Kidney capillary endothelial cell (primary cell): ENCODE measurements around the gene MAP3K14.

Source experiments
- DNase-seq: peaks from one replicate; pipeline ENCODE4 v3.0.0-alpha.2; 2018; ENCODE audit warnings: low spot score

Gene MAP3K14

DNA sequence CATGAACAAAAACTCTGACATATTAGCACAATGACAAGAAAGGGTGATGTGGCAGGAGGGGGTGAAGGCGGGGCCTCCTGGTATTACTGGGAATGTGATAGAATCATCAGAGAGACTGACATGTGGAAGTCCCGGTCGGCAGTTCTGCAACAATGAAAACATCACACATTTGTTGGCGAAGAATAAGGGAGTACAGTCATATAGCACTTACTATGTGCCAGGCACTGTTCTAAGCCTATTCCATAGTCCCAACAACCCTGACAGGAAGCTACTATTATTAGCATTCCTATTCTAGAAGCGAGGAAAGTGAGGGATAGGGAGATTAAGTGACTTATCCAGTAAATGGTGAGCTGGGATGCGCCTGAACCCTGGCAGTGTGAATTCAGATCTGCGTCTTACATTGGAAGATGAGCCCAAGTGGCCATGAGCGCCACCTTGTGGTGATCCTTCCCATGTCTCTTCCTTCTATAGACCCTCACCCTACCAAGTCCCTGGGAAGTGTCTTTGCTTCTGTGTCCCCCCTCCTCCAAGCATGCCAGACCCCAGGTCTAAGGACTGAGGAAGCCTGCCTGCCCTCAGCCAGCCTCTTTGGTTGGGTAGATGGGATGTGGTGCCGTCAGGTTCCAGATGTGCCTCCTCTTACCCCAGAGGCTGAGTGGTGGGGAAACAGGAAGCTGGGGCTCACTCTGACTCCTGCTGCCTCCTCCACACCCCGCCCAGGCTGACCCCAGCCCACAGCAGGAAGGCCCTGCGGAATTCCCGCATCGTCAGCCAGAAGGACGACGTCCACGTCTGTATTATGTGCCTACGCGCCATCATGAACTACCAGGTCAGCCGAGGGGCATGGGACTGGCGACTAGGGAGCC lies 81.2 kb downstream of the MAP3K14 start:
- DNase-seq = peak; percentile 58

- DNase-seq = no peak
Observed at GRCh38 chr17:45234641-45235415, 82.0 kb downstream of the MAP3K14 start.

- DNase-seq = no peak
Observed at GRCh38 chr17:45233423-45233924, 83.3 kb downstream of the MAP3K14 start.

GRCh38 chr17:45232514-45233422 lies 84.1 kb downstream of the MAP3K14 start:
- no peak for DNase-seq

- DNase-seq = no peak
Observed at GRCh38 chr17:45231481-45232116, 85.2 kb downstream of the MAP3K14 start.

GRCh38 chr17:45230787-45231480 lies 85.9 kb downstream of the MAP3K14 start:
- no peak for DNase-seq

DNA sequence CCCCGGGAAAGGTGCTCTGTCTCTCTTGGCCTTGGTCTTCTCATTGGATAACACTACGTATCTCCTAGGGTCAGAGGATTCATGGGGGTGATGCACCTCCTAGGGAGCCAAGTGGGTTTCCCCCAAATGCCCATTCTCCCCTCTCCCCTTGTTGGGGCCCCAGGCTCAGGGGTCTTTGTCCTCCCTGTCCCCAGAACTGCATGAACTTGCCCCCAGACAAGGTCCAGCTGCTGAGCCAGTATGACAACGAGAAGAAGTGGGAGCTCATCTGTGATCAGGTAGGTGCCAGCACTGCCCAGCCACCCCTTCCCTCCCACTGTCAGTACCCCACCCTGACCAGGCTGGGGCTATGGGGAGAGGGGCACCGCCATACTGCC lies 86.4 kb downstream of the MAP3K14 start:
- no peak for DNase-seq

GRCh38 chr17:45229681-45230409 lies 87.0 kb downstream of the MAP3K14 start:
- DNase-seq = no peak

- DNase-seq = no peak
Observed at GRCh38 chr17:45228763-45229539, 87.9 kb downstream of the MAP3K14 start.

DNA sequence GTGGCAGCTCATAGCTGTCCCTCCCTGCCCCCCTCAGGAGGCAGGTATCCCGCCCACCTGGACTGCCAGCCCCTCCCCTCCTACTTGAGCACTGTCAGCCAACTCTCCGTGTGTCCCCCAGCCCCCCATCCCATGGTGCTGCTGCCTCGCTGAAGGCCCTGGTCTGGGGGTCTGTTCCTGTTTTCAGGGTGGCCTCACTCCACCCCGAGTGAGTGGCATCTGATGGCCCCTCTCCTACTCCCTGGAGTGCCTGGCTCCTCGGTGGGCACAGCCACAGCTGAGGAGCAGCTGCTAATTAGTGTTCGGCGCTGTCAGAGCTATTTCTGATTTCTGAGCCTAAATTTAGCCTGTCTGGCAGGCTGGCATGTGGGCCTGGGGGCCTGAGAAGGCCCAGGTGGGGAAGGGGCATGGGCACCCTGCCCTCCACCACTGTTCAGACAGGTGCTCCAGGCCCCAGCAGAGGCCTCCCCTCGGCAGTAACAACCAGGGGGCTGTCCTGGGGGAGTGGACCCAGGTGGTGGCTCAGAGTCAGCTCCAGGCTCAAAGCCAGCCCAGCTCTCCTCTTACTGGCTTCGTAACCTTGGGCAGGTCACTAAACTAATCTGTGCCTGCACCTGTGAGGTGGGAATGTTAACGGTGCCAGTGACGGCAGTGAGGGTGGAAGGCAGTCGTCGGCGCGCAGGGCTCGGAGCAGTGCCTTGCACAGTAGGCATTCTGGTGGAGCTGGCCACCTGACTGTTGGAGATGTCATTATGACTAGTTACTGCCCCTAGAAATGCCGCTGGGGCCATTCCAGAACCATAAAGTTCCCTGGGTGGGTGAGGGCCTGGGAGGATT lies 88.7 kb downstream of the MAP3K14 start:
- no peak for DNase-seq

GRCh38 chr17:45227101-45227925 lies 89.5 kb downstream of the MAP3K14 start:
- DNase-seq = no peak

- DNase-seq = no peak
Observed at GRCh38 chr17:45226576-45226975, 90.2 kb downstream of the MAP3K14 start.

DNA sequence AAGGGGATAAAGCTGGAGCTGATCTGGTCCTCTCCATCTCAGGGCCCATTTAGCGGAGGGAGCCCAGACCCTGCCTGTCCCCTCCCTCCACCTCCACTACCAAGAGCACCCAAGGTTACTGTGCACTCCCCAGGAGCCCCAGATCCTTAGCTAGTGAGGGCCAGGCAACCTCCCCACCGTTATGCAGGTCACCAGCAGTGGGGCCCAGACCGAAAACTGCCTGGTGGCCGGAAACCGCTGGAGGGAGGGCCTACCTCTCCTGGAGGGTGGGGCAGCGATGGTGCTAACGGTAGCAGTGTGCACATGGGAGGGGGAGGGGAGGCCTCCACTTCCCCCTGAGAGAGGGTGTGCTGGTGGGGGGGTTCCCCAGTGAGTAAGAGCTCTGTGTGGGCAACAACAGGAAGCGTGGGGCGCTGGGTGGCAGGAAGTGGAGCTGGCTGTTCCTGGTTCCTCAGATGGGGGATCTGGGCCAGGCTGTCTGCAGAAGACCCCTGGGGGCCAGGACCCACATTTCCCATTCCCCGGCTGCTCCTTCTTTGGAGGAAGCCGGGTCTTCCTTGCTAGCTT lies 90.8 kb downstream of the MAP3K14 start:
- DNase-seq = no peak

DNA sequence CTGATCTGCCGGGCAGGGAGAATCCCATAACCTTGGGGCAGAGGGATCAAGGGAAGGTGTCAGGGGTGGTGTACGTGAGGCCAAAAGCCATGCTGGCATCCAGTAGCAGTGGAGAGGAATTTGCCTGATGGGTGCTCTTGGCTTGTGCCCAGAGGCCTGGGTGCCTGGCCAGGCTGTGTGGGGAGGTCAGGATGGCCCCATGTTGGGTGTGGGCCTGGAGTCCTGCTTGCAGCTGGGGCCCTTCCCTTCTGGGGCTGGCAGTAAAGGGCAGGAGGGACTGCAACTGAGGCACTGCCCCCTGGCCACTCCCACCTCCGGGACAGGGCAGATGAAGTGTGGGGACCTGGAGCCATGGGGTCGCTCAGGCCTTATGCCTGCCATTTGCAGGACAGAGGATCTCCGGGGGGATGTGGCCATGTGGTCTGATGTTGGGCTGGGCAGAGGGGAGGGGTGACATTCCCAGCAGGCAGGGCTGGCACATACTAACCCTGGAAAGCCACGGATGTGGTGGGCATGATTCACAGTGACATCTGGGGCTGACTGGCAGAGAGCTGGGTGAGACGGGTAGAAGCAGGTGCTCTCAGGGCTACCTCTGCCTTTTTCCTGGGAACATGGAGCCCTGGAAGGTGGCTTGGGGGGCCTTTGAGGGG lies 91.6 kb downstream of the MAP3K14 start:
- no peak for DNase-seq

DNA sequence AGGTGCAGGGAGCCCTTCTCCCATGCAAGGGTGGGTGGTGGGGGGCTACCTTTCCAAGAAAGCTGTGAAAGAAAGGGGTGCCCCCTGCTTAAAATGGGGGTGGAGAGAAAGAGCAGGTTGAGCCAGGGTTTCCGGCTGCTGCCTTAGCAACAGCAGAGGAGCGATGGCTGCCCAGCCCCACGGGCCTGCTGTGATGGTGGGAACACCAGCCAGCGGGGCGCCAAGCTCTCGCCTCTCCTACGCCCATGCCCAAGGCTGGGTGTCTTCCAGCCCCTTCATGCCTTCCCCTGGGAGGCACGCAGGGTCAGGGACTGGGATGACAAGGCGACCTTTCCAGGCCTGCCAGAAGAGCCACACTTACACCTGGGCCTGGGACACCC lies 92.2 kb downstream of the MAP3K14 start:
- DNase-seq = no peak
